GM12878 (cell line): Measurements from ENCODE around the gene RPS6KC1. TPM values are rescaled to one million over a fixed set of nuclear protein-coding genes. Genes with fewer than 3 reads are reported as not detected.
"Not testable (repeated sequence)": the region's sequence is repeated elsewhere in the genome, so short reads cannot be mapped to it uniquely, and the experiment has no call there.

ENCODE experiments used
- ATAC-seq: fragments of 200-7000 bp; cut with Tn5 transposase; 3 replicates; pipeline ENCODE4 v1.9.1; 2020; ENCODE audit warnings: mild to moderate bottlenecking, moderate library complexity
- BruUV-seq: library from RNA; stranded (reverse); fragments of 400-500 nt; replicated peaks from 2 replicates; lab custom pipeline; 2021; lab: Mats Ljungman, UMichigan
- CTCF ChIA-PET: fragments of 300-600 bp; sonication (Branson Sonifier 250); formaldehyde crosslinking; extraction: SDS; loops from one replicate; lab custom pipeline; 2021; ENCODE audit warnings: inconsistent platforms; lab: Yijun Ruan, JAX
- POLR2A ChIA-PET: fragments of 350-600 bp; formaldehyde crosslinking; extraction: SDS; loops from one replicate; lab custom pipeline; 2021; ENCODE audit warnings: inconsistent platforms; lab: Charles Lee
- RAD21 ChIA-PET: fragments of 300-600 bp; sonication (Branson Sonifier 250); formaldehyde crosslinking; loops from one replicate; lab custom pipeline; 2023; ENCODE audit warnings: antibody characterized with exemption; ENCODE audit not compliant: unreplicated experiment; lab: Charles Lee
- SMC1A ChIA-PET: fragments of 300-600 bp; sonication (Branson Sonifier 250); formaldehyde crosslinking; loops from one replicate; lab custom pipeline; 2023; ENCODE audit not compliant: unreplicated experiment, uncharacterized antibody; lab: Charles Lee
- DNase-seq: peaks from one replicate; pipeline ENCODE4 v3.0.0-alpha.2; 2011; ENCODE audit warnings: low read depth, low spot score
- FAIRE-seq: peaks from 3 replicates; lab custom pipeline; 2011; peaks lifted over from hg19 to GRCh38; lab: Jason Lieb, UNC
- H2AFZ ChIP-seq: 2 replicates; pipeline ENCODE4 v1.6.0; 2011; ENCODE audit warnings: low read depth, low read length, control low read depth; ENCODE audit not compliant: control insufficient read depth
- H3K27ac ChIP-seq: 2 replicates; pipeline ENCODE4 v1.5.1; 2011; ENCODE audit warnings: control low read depth; ENCODE audit not compliant: control insufficient read depth, insufficient read depth
- H3K27me3 ChIP-seq, 2 experiments: replicated peaks in 1 of 2; 2 replicates each; pipeline versions ENCODE4 v1.6.0 to v1.6.1; 2011; ENCODE audit warnings: low read length in 1 of 2; ENCODE audit not compliant: control insufficient read depth in 2 of 2, insufficient read depth in 2 of 2
- H3K36me3 ChIP-seq, 2 experiments: 2 replicates each; pipeline ENCODE4 v1.5.1; 2011; ENCODE audit warnings: low read length in 1 of 2; ENCODE audit not compliant: control insufficient read depth in 2 of 2, insufficient read depth in 2 of 2
- H3K4me1 ChIP-seq: 2 replicates; pipeline ENCODE4 v1.6.1; 2011; ENCODE audit warnings: mild to moderate bottlenecking, low read length, moderate library complexity, mixed read lengths; ENCODE audit not compliant: control insufficient read depth, insufficient read depth
- H3K4me2 ChIP-seq: 2 replicates; pipeline ENCODE4 v1.6.0; 2011; ENCODE audit warnings: control low read depth; ENCODE audit not compliant: control insufficient read depth, insufficient read depth
- H3K4me3 ChIP-seq: fragments of 200-600 bp; sonication (generic); 2 replicates; pipeline ENCODE4 v1.5.1; 2016
- H3K79me2 ChIP-seq: 2 replicates; pipeline ENCODE4 v1.6.0; 2011; ENCODE audit warnings: low read length; ENCODE audit not compliant: control insufficient read depth, insufficient read depth
- H3K9ac ChIP-seq: 2 replicates; pipeline ENCODE4 v1.8.0; 2011; ENCODE audit warnings: low read length, control low read depth, mixed read lengths; ENCODE audit not compliant: control insufficient read depth, insufficient read depth
- H3K9me3 ChIP-seq: replicated peaks from 3 replicates; pipeline ENCODE4 v1.5.1; 2011; ENCODE audit warnings: mild to moderate bottlenecking, low read length; ENCODE audit not compliant: control insufficient read depth, insufficient read depth
- H4K20me1 ChIP-seq: 2 replicates; pipeline ENCODE4 v1.6.0; 2011; ENCODE audit not compliant: control insufficient read depth, insufficient read depth
- HDGF ChIP-seq: fragments of 450-650 bp; IDR thresholded peaks from 2 replicates; pipeline ENCODE4 v1.6.1; 2016; ENCODE audit warnings: antibody characterized with exemption
- WGBS: methylation state at CpG from one replicate; pipeline ENCODE4 v1.1.6; 2016; ENCODE audit warnings: low lambda C conversion rate; ENCODE audit not compliant: insufficient replicate concordance, insufficient coverage; ENCODE audit errors: missing lambda C conversion rate; 5-methylcytosine and 5-hydroxymethylcytosine counted together
- in situ Hi-C: fragments of 300-500 bp; cut with MboI; formaldehyde crosslinking; loops from 9 replicates; pipeline ENCODE4 v1.14.3; 2018; ENCODE audit warnings: mixed read lengths
- intact Hi-C: fragments of 100-400 bp; cut with micrococcal nuclease; formaldehyde crosslinking; loops from one replicate; pipeline ENCODE4 v1.14.2; 2022; ENCODE audit not compliant: unreplicated experiment
- polyA plus RNA-seq, 11 experiments: library from polyadenylated mRNA; depleted of rRNA in 4 of 11; unstranded in 6 of 11; stranded (reverse) in 5 of 11; fragments of >200 nt; fragmentation: Nextera tagmentation in 4 of 11; fragmentation: Illumina TruSeq in 1 of 11; extraction: Ambion mirVana in 4 of 11; extraction: Trizol in 1 of 11; gene quantifications; 1 replicate in 1 of 11; 2 replicates in 10 of 11; pipeline versions ENCODE4 v1.2.1 to v1.2.3, GENCODE V29; 2011 to 2016; ENCODE audit warnings: inconsistent platforms in 2 of 11, missing spikeins in 2 of 11, low read depth in 1 of 11
- total RNA-seq, 4 experiments: library from RNA; depleted of rRNA in 3 of 4; stranded (reverse); fragments of >200 nt in 3 of 4; fragmentation: Illumina TruSeq in 1 of 4; extraction: Trizol in 1 of 4; gene quantifications; 2 replicates each; pipeline versions ENCODE4 v1.2.1 to v1.2.3, GENCODE V29; 2013 to 2021

RPS6KC1 gene
- total and polyA plus RNA-seq, 10 of the 15 experiments (the other 5 are each of a cell fraction or from before 2014, with no cell fraction given): 2.9 to 17.3 (median 12.2) TPM

- no peaks in the 10 kb centered on the region for H3K27me3 ChIP-seq
- CTCF ChIA-PET: interaction anchor here (0.7 to 0.8 kb wide), 2 partner anchors 33 to 51 kb away, joined by 3 to 7 read pairs; no protein-coding TSS in a partner anchor
- TF ChIP-seq HDGF: no peak
- TF ChIP-seq, all 136 proteins: peak for 0
- Histone ChIP-seq H3K27ac (no peak overlapping the region), H3K79me2 (peaks cover 5% of the 10 kb centered on the region), H3K9me3 (no peaks in the 10 kb centered on the region; the same call in 2 of the 3 replicates), H3K4me1 (no peaks in the 10 kb centered on the region), H2AFZ (no peak overlapping the region), H3K4me2 (no peak overlapping the region), H3K4me3 (no peak overlapping the region), H4K20me1 (no peaks in the 10 kb centered on the region), H3K36me3 (no peaks in the 10 kb centered on the region), H3K9ac (no peak overlapping the region)
- RAD21 ChIA-PET: no interaction called here
- 98% methylated on average over 3 of the region's 3 CpGs for WGBS
- POLR2A ChIA-PET: interaction anchor here (0.8 kb wide), 1 partner anchor 9 kb away, joined by 3 read pairs; no protein-coding TSS in a partner anchor
- SMC1A ChIA-PET: interaction anchor here (1.5 kb wide), 2 partner anchors 16 to 42 kb away, joined by 3 read pairs; no protein-coding TSS in a partner anchor
- in situ Hi-C loops: no loop called here
- no peak for FAIRE-seq
- DNase-seq: no peak
- intact Hi-C loops: no loop called here
- BruUV-seq: no TSS peak
- ATAC-seq: no peak
Observed at GRCh38 chr1:213020016-213020415, 31.0 kb upstream of the RPS6KC1 start.

- RAD21 ChIA-PET, H3K4me1 ChIP-seq, DNase-seq, H4K20me1 ChIP-seq, H2AFZ ChIP-seq, in situ Hi-C loops, intact Hi-C loops, H3K27ac ChIP-seq, BruUV-seq, H3K27me3 ChIP-seq, POLR2A ChIA-PET, H3K9ac ChIP-seq, H3K9me3 ChIP-seq, H3K4me3 ChIP-seq, H3K36me3 ChIP-seq, ATAC-seq, FAIRE-seq, H3K79me2 ChIP-seq, H3K4me2 ChIP-seq: not testable (repeated sequence)
- 30% methylated on average over 3 of the region's 3 CpGs for WGBS
- SMC1A ChIA-PET: interaction anchor here (1.0 to 1.2 kb wide), 2 partner anchors 23 to 44 kb away, joined by 3 read pairs; no protein-coding TSS in a partner anchor
- CTCF ChIA-PET: interaction anchor here (0.6 kb wide), 1 partner anchor 490 kb away, joined by 3 read pairs; no protein-coding TSS in a partner anchor
Observed at GRCh38 chr1:213027024-213027423, 24.0 kb upstream of the RPS6KC1 start.
